Lung microvascular endothelial cell (primary cell): ENCODE results near the gene PRR27. TPM values are rescaled to one million over a fixed set of nuclear protein-coding genes. Genes with fewer than 3 reads are reported as not detected.
"Not testable (repeated sequence)": the region's sequence is repeated elsewhere in the genome, so short reads cannot be mapped to it uniquely, and the experiment has no call there.

Source experiments
- DNase-seq, 2 donors: peaks; one replicate each; pipeline versions ENCODE4 v3.0.0 to v3.0.0-alpha.2; 2010; ENCODE audit warnings: low read depth in 2 of 2
- total RNA-seq: library from RNA; depleted of rRNA; stranded (reverse); fragments of >200 nt; gene quantifications from 2 replicates; pipeline ENCODE4 v1.2.1, GENCODE V29; 2014

The PRR27 gene
- total RNA-seq, 1 donor from 2014 or later = not detected

DNA sequence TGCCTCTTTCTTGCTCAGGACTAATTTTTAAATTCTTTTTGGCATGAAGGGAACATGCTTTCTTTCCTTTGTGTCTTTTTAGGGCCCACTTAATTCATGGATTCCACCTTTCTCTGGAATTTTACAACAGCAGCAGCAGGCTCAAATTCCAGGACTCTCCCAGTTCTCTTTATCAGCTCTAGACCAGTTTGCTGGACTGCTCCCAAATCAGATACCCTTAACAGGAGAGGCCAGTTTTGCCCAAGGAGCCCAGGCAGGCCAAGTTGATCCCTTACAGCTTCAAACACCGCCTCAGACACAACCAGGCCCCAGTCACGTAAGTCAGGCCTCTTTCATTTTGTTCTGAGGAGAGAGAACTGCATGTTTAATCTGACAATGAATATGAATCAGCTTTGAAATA, 43.8 kb downstream of the PRR27 start:
- DNase-seq = no peak

DNA sequence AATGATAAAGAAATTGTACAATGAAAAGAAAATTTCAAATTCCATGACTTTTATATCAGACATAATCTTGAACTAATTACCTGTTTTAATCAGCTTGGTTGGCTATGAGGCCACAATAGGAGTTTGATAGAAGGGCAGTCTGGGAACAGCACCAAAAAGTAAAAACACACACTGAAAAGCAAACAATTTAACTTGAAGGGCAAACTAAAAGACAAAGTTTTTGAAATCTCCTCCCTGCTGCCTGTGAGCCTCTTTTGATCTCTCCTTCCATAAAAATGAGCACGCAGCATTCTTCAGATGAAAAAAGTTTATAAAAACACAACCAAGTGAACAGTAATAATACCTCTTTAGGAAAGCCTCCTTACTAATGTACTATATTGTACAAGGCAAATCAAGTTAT, 49.6 kb downstream of the PRR27 start:
- no peak for DNase-seq

DNA sequence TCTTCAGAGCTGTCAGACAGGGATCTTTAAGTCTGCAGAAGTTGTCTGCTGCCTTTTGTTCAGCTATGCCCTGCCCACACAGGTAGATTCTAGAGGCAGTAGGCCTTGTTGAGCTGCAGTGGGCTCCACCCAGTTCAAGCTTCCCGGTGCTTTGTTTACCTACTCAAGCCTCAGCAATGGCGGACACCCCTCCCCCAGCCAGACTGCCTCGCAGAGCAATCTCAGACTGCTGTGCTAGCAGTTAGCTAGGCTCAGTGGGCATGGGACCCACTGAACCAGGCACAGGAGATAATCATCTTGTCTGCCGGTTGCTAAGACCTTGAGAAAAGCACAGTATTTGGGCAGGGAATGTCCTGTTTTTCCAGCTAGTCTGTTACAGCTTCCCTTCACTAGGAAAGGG, 58.7 kb downstream of the PRR27 start:
- not testable (repeated sequence) for DNase-seq

Other genes with a start within 250 kb of the PRR27 start
- not detected in 2 replicates for gene CSN1S1, start 223.2 kb upstream of the PRR27 start, total RNA-seq
- gene CSN2, start 188.5 kb upstream of the PRR27 start, total RNA-seq = not detected in 2 replicates
- gene STATH, start 158.3 kb upstream of the PRR27 start, total RNA-seq = not detected in 2 replicates
- not detected in 2 replicates for gene HTN3, start 125.8 kb upstream of the PRR27 start, total RNA-seq
- gene HTN1, start 103.8 kb upstream of the PRR27 start, total RNA-seq = 0.44 TPM in 1 of 2 replicates, not detected in the other
- gene ODAM, start 41.5 kb downstream of the PRR27 start, total RNA-seq = not detected in 2 replicates
- gene FDCSP, start 71.9 kb downstream of the PRR27 start, total RNA-seq = not detected in 2 replicates
- not detected in 2 replicates for gene CSN3, start 88.4 kb downstream of the PRR27 start, total RNA-seq
- gene CABS1, start 180.7 kb downstream of the PRR27 start, total RNA-seq = not detected in 2 replicates
- not detected in 2 replicates for gene SMR3A, start 206.5 kb downstream of the PRR27 start, total RNA-seq
- not detected in 2 replicates for gene SMR3B, start 228.9 kb downstream of the PRR27 start, total RNA-seq
- not detected in 2 replicates for gene OPRPN, start 243.7 kb downstream of the PRR27 start, total RNA-seq